Breast epithelium (tissue), 4 donors: ENCODE measurements around the gene MUC12. TPM values are rescaled to one million over a fixed set of nuclear protein-coding genes. Genes with fewer than 3 reads are reported as not detected.

Experiments
- DNase-seq, 2 donors: peaks; one replicate each; pipeline ENCODE4 v3.0.0-alpha.2; 2019; ENCODE audit warnings: low spot score in 2 of 2
- H3K27ac ChIP-seq, 2 donors: fragments of 200-600 bp; sonication (generic) in 1 of 2; one replicate each; pipeline ENCODE4 v1.5.1; 2016 to 2019; ENCODE audit warnings: mild to moderate bottlenecking in 1 of 2
- H3K27me3 ChIP-seq, 2 donors: fragments of 200-600 bp; sonication (generic) in 1 of 2; one replicate each; pipeline versions ENCODE4 v1.5.1 to v1.6.0; 2017 to 2019; ENCODE audit warnings: control low read depth in 1 of 2, mild to moderate bottlenecking in 1 of 2
- H3K36me3 ChIP-seq: fragments of 200-600 bp; one replicate; pipeline ENCODE4 v1.5.1; 2019
- H3K4me1 ChIP-seq, 2 donors: fragments of 200-600 bp; sonication (generic); one replicate each; pipeline ENCODE4 v1.5.1; 2016 to 2019; ENCODE audit warnings: control low read depth in 1 of 2
- H3K4me3 ChIP-seq, 3 donors: fragments of 200-600 bp; sonication (generic); 1 replicate in 2 of 3; 2 replicates in 1 of 3; pipeline ENCODE4 v1.5.1; 2016 to 2019; ENCODE audit warnings: mild to moderate bottlenecking in 3 of 3, moderate library complexity in 2 of 3
- H3K9me3 ChIP-seq, 2 donors: fragments of 200-600 bp; sonication (generic) in 1 of 2; one replicate each; pipeline ENCODE4 v1.5.1; 2016 to 2019; ENCODE audit warnings: control low read depth in 1 of 2
- CTCF ChIP-seq, 3 donors: fragments of 450-650 bp; IDR thresholded peaks; one replicate each; pipeline ENCODE4 v1.5.1; 2016 to 2017; ENCODE audit warnings: antibody characterized with exemption in 3 of 3, mild to moderate bottlenecking in 3 of 3, moderate library complexity in 3 of 3
- POLR2A ChIP-seq: fragments of 450-650 bp; IDR thresholded peaks from one replicate; pipeline ENCODE4 v1.6.1; 2016; ENCODE audit warnings: antibody characterized with exemption, mild to moderate bottlenecking, moderate library complexity
- POLR2AphosphoS5 ChIP-seq, 3 donors: sonication (generic); formaldehyde crosslinking; IDR thresholded peaks; one replicate each; pipeline ENCODE4 v1.6.1; 2017; ENCODE audit warnings: antibody characterized with exemption in 3 of 3
- intact Hi-C: fragments of 100-400 bp; cut with DNase I; formaldehyde crosslinking; loops from one replicate; pipeline ENCODE4 v1.15.1; 2023; ENCODE audit warnings: low total_unique reads
- total RNA-seq, 3 donors: library from RNA; depleted of rRNA; stranded (reverse); fragments of >200 nt; gene quantifications; one replicate each; pipeline ENCODE4 v1.1.0, GENCODE V29; 2016

MUC12 gene
- total RNA-seq, 3 donors from 2014 or later, result 1.4 to 5.2 TPM; not detected in 1

DNA sequence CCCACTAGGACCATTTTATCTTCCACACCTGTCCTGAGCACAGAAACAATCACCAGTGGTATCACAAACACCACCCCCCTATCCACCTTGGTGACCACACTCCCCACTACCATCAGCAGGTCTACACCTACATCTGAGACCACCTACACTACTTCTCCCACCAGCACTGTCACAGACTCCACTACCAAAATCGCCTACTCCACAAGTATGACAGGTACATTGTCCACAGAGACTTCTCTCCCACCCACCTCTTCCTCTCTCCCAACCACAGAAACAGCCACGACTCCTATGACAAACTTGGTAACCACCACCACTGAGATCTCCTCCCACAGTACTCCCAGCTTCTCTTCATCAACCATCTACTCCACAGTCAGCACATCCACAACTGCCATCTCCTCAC, 16.7 kb upstream of the MUC12 start:
- Histone ChIP-seq H3K27me3 (peaks cover 0 to 23% of the 10 kb centered on the region in 2 donors), H3K27ac (no peak overlapping the region), H3K4me3 (no peak overlapping the region), H3K4me1 (no peaks in the 10 kb centered on the region), H3K9me3 (no peaks in the 10 kb centered on the region), H3K36me3 (no peaks in the 10 kb centered on the region)
- no peak for TF ChIP-seq POLR2AphosphoS5 (IDR thresholded peaks at IDR 0.05)
- intact Hi-C loops, result no loop called here
- no peak for DNase-seq

GRCh38 chr7:100957832-100958421, 11.4 kb upstream of the MUC12 start:
- intact Hi-C loops, result no loop called here
- H3K27me3 ChIP-seq, result peaks cover 0 to 24% of the 10 kb centered on the region in 2 donors
- H3K27ac ChIP-seq, result no peak overlapping the region
- H3K4me3 ChIP-seq, result no peak overlapping the region
- no peaks in the 10 kb centered on the region for H3K9me3 ChIP-seq
- H3K4me1 ChIP-seq, result no peaks in the 10 kb centered on the region
- TF ChIP-seq POLR2A, result no peak
- no peak for TF ChIP-seq POLR2AphosphoS5 (IDR thresholded peaks at IDR 0.05)
- TF ChIP-seq CTCF (IDR thresholded peaks at IDR 0.05), result no peak
- no peaks in the 10 kb centered on the region for H3K36me3 ChIP-seq
- DNase-seq, result no peak

DNA sequence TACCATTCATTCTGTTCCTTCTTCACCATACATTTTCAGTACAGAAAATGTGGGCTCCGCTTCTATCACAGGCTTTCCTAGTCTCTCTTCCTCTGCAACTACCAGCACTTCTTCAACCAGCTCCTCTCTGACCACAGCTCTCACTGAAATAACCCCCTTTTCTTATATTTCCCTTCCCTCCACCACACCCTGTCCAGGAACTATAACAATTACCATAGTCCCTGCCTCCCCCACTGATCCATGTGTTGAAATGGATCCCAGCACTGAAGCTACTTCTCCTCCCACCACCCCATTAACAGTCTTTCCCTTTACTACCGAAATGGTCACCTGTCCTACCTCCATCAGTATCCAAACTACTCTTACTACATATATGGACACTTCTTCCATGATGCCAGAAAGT, 9.5 kb upstream of the MUC12 start:
- no peak for DNase-seq
- TF ChIP-seq POLR2A, result no peak
- Histone ChIP-seq H3K27ac (no peak overlapping the region), H3K36me3 (no peaks in the 10 kb centered on the region), H3K4me3 (no peak overlapping the region), H3K4me1 (no peaks in the 10 kb centered on the region), H3K9me3 (no peaks in the 10 kb centered on the region), H3K27me3 (peaks cover 0 to 41% of the 10 kb centered on the region in 2 donors)
- intact Hi-C loops, result loop anchor here (5.0 kb wide), 1 partner anchor 843 kb away; the partner anchor contains the start of genes CNPY4 and TAF6

GRCh38 chr7:100962537-100962936, 6.8 kb upstream of the MUC12 start:
- Histone ChIP-seq H3K9me3 (no peaks in the 10 kb centered on the region), H3K27me3 (peaks cover 0 to 67% of the 10 kb centered on the region in 2 donors), H3K36me3 (no peaks in the 10 kb centered on the region), H3K4me1 (peaks cover 10% of the 10 kb centered on the region in 2 donors), H3K4me3 (no peak overlapping the region), H3K27ac (no peak overlapping the region)
- intact Hi-C loops, result loop anchor here (5.0 kb wide), 1 partner anchor 845 kb away; the partner anchor contains the start of genes CNPY4 and TAF6
- no peak for DNase-seq
- no peak for TF ChIP-seq POLR2AphosphoS5 (IDR thresholded peaks at IDR 0.05)
- TF ChIP-seq CTCF (IDR thresholded peaks at IDR 0.05), result no peak
- TF ChIP-seq POLR2A, result no peak

GRCh38 chr7:100963386-100963785, 6.0 kb upstream of the MUC12 start:
- Histone ChIP-seq H3K4me3 (no peak overlapping the region), H3K27me3 (peaks cover 0 to 71% of the 10 kb centered on the region in 2 donors), H3K36me3 (no peaks in the 10 kb centered on the region), H3K4me1 (peaks cover 10% of the 10 kb centered on the region in 2 donors), H3K27ac (no peak overlapping the region), H3K9me3 (no peaks in the 10 kb centered on the region)
- DNase-seq, result no peak
- TF ChIP-seq POLR2A, result no peak
- no peak for TF ChIP-seq POLR2AphosphoS5 (IDR thresholded peaks at IDR 0.05)
- TF ChIP-seq CTCF (IDR thresholded peaks at IDR 0.05), result no peak
- intact Hi-C loops, result loop anchor here (5.0 kb wide), 1 partner anchor 846 kb away; the partner anchor contains the start of genes CNPY4 and TAF6

GRCh38 chr7:100963874-100964273, 5.5 kb upstream of the MUC12 start:
- H3K4me3 ChIP-seq, result no peak overlapping the region
- H3K27ac ChIP-seq, result no peak overlapping the region
- intact Hi-C loops, result loop anchor here (5.0 kb wide), 1 partner anchor 847 kb away; the partner anchor contains the start of genes CNPY4 and TAF6
- no peak for DNase-seq
- no peaks in the 10 kb centered on the region for H3K9me3 ChIP-seq
- H3K27me3 ChIP-seq, result peaks cover 0 to 75% of the 10 kb centered on the region in 2 donors
- H3K4me1 ChIP-seq, result peaks cover 10% of the 10 kb centered on the region in 2 donors
- TF ChIP-seq POLR2A (no peak), CTCF (IDR thresholded peaks at IDR 0.05) (no peak), POLR2AphosphoS5 (IDR thresholded peaks at IDR 0.05) (no peak)
- H3K36me3 ChIP-seq, result no peaks in the 10 kb centered on the region
